ENCODE data around the gene ZNF428.
A peak's percentile ranks its signal among the peaks of the same experiment; 100 is the strongest.

The ZNF428 gene

GRCh38 chr19:43586346-43586745 lies 33.1 kb downstream of the ZNF428 start:
- DNase-seq (ENCODE audit: low read depth): no peak
- H3K4me3 ChIP-seq (ENCODE audit: control insufficient read depth, low read depth, low read length): no peak overlapping the region
- no peak for TF ChIP-seq CTCF (conservative IDR thresholded peaks at IDR 0.05; ENCODE audit: control insufficient read depth, insufficient read depth, low read depth, low read length)

GRCh38 chr19:43584484-43584883 lies 34.9 kb downstream of the ZNF428 start:
- DNase-seq (ENCODE audit: low read depth): no peak
- H3K4me3 ChIP-seq (ENCODE audit: control insufficient read depth, low read depth, low read length): no peak overlapping the region
- TF ChIP-seq CTCF (conservative IDR thresholded peaks at IDR 0.05; ENCODE audit: control insufficient read depth, insufficient read depth, low read depth, low read length): no peak

- no peak overlapping the region for H3K4me3 ChIP-seq (ENCODE audit: control insufficient read depth, low read depth, low read length)
- TF ChIP-seq CTCF (conservative IDR thresholded peaks at IDR 0.05; ENCODE audit: control insufficient read depth, insufficient read depth, low read depth, low read length): no peak
- no peak for DNase-seq (ENCODE audit: low read depth)
Observed at GRCh38 chr19:43582495-43582894, 36.9 kb downstream of the ZNF428 start.

GRCh38 chr19:43581467-43581866 lies 38.0 kb downstream of the ZNF428 start:
- H3K4me3 ChIP-seq (ENCODE audit: control insufficient read depth, low read depth, low read length): peak overlapping the region; percentile 32
- no peak for TF ChIP-seq CTCF (conservative IDR thresholded peaks at IDR 0.05; ENCODE audit: control insufficient read depth, insufficient read depth, low read depth, low read length)
- DNase-seq (ENCODE audit: low read depth): no peak

- H3K4me3 ChIP-seq (ENCODE audit: control insufficient read depth, low read depth, low read length): no peak overlapping the region
- DNase-seq (ENCODE audit: low read depth): no peak
- TF ChIP-seq CTCF (conservative IDR thresholded peaks at IDR 0.05; ENCODE audit: control insufficient read depth, insufficient read depth, low read depth, low read length): no peak
Observed at GRCh38 chr19:43578787-43579186, 40.6 kb downstream of the ZNF428 start.

GRCh38 chr19:43575955-43576878 lies 43.2 kb downstream of the ZNF428 start:
- no peak for TF ChIP-seq CTCF (conservative IDR thresholded peaks at IDR 0.05; ENCODE audit: control insufficient read depth, insufficient read depth, low read depth, low read length)
- no peak for DNase-seq (ENCODE audit: low read depth)
- peak overlapping the region; percentile 46 for H3K4me3 ChIP-seq (ENCODE audit: control insufficient read depth, low read depth, low read length)
